ENCODE results near the gene PHYKPL. TPM values are rescaled to one million over a fixed set of nuclear protein-coding genes. Genes with fewer than 3 reads are reported as not detected.

Gene PHYKPL
- total and polyA plus RNA-seq, 2 of the 4 experiments (the other 2 are of a cell fraction): 10.0 to 24.5 TPM

GRCh38 chr5:178208540-178209227, 23.9 kb downstream of the PHYKPL start:
- Histone ChIP-seq H3K79me1 (ENCODE audit: low read depth in 1 of 2, low read length in 2 of 2) (peaks cover 29 to 73% of the 10 kb centered on the region in 2 experiments), H2AK5ac (ENCODE audit: low read depth, low read length) (no peak overlapping the region), H3K4me3 (ENCODE audit: insufficient read depth, low read depth, low read length) (no peak overlapping the region), H3K18ac (ENCODE audit: low read depth, low read length) (no peak overlapping the region), H2BK20ac (ENCODE audit: low read depth, low read length) (no peak overlapping the region), H2BK120ac (ENCODE audit: low read depth, low read length) (no peak overlapping the region), H3K4me2 (ENCODE audit: low read depth, low read length) (no peak overlapping the region), H3K9ac (ENCODE audit: low read depth, low read length) (no peak overlapping the region), H2BK15ac (ENCODE audit: low read depth, low read length) (no peak overlapping the region), H3K9me3 (ENCODE audit: control insufficient read depth, insufficient read depth, low read length) (no peaks in the 10 kb centered on the region), H3K36me3 (ENCODE audit: control insufficient read depth, insufficient read depth, low read length) (peaks cover 68% of the 10 kb centered on the region), H2AK9ac (replicated peaks; ENCODE audit: low read depth, low read length, poor library complexity) (no peak overlapping the region), H3K9me1 (ENCODE audit: insufficient read depth, low read length) (peaks cover 26% of the 10 kb centered on the region), H3K14ac (replicated peaks; ENCODE audit: low read depth, low read length) (no peak overlapping the region), H4K5ac (ENCODE audit: low read depth, low read length) (no peak overlapping the region), H4K20me1 (ENCODE audit: insufficient read depth, low read length) (peaks cover 74% of the 10 kb centered on the region), H3K23ac (ENCODE audit: low read depth, low read length) (no peak overlapping the region), H4K91ac (ENCODE audit: insufficient read depth, low read depth, low read length) (no peak overlapping the region), H3K4ac (ENCODE audit: low read depth, low read length) (no peak overlapping the region), H2AFZ (replicated peaks; ENCODE audit: low read length, poor library complexity) (no peak overlapping the region), H3K4me1 (ENCODE audit: control insufficient read depth, insufficient read depth, low read length) (peaks cover 7% of the 10 kb centered on the region), H3K56ac (ENCODE audit: extremely low read depth, insufficient read depth, low read length) (no peak overlapping the region), H3K27me3 (ENCODE audit: control insufficient read depth, insufficient read depth, low read length) (no peaks in the 10 kb centered on the region), H4K8ac (ENCODE audit: low read depth in 2 of 2, low read length in 2 of 2) (no peak overlapping the region), H3K27ac (ENCODE audit: insufficient read depth, low read length) (no peak overlapping the region), H2BK5ac (ENCODE audit: low read depth, low read length, poor library complexity, severe bottlenecking) (no peak overlapping the region)
- dilution Hi-C loops (cut with HindIII; ENCODE audit: low sequenced_read_pairs, unreplicated experiment): no loop called here
- DNase-seq (no peak), ATAC-seq (ENCODE audit: low read depth) (no peak)
- intact Hi-C loops (cut with micrococcal nuclease): no loop called here
- CTCF ChIA-PET: interaction anchor here (0.5 kb wide), 1 partner anchor 12 kb away, joined by 3 read pairs; no protein-coding TSS in a partner anchor
- POLR2A ChIA-PET (ENCODE audit: unreplicated experiment): no interaction called here
- TF ChIP-seq NFE2L2 (IDR thresholded peaks at IDR 0.05; ENCODE audit: low read depth, low read length) (no peak), CEBPB (IDR thresholded peaks at IDR 0.05; ENCODE audit: low read depth, low read length) (no peak), CTCF (conservative IDR thresholded peaks at IDR 0.05; ENCODE audit: low read depth, low read length) (0 out of 2 replicates have a peak, but pooled peaks have one; percentile 21), SMC3 (IDR thresholded peaks at IDR 0.05; ENCODE audit: low read depth, low read length) (no peak)
- WGBS, 2 experiments (ENCODE audit: extremely low coverage in 2 of 2, insufficient read length in 1 of 2): no CpG with 5 or more reads among the region's 5 CpGs
- no TSS peak for BruUV-seq (replicated peaks)
- in situ Hi-C loops (cut with MboI; ENCODE audit: low sequenced_read_pairs): no loop called here

Measured in IMR-90 (cell line).